Ovary (tissue), 9 donors: ENCODE measurements around the gene PLA1A. TPM values are rescaled to one million over a fixed set of nuclear protein-coding genes. Genes with fewer than 3 reads are reported as not detected.

ENCODE experiments used
- DNase-seq, 5 donors: peaks; one replicate each; pipeline ENCODE4 v3.0.0-alpha.2; 2019 to 2020
- H3K27ac ChIP-seq, 2 donors: fragments of 200-600 bp; one replicate each; pipeline versions ENCODE4 v1.5.1 to v1.8.0; 2019 to 2022
- H3K27me3 ChIP-seq: fragments of 200-600 bp; one replicate; pipeline ENCODE4 v1.8.0; 2022
- H3K36me3 ChIP-seq: fragments of 200-600 bp; sonication (generic); one replicate; pipeline ENCODE4 v1.5.1; 2019
- H3K4me1 ChIP-seq: one replicate; pipeline ENCODE4 v1.8.1; 2013; ENCODE audit warnings: mild to moderate bottlenecking, moderate library complexity; ENCODE audit not compliant: insufficient read depth
- H3K4me3 ChIP-seq: fragments of 200-600 bp; sonication (generic); one replicate; pipeline ENCODE4 v1.5.1; 2017
- H3K9me3 ChIP-seq, 2 donors: fragments of 200-600 bp in 1 of 2; sonication (generic) in 1 of 2; one replicate each; pipeline versions ENCODE4 v1.5.1 to v1.8.1; 2013 to 2019; ENCODE audit warnings: mild to moderate bottlenecking in 1 of 2, moderate library complexity in 1 of 2
- CTCF ChIP-seq, 3 donors: fragments of 450-650 bp in 2 of 3; fragments of 200-600 bp in 1 of 3; IDR thresholded peaks; one replicate each; pipeline versions ENCODE4 v1.5.1 to v1.8.0; 2016 to 2022; ENCODE audit warnings: antibody characterized with exemption in 3 of 3, mild to moderate bottlenecking in 1 of 3
- EP300 ChIP-seq: sonication (generic); formaldehyde crosslinking; IDR thresholded peaks from one replicate; pipeline ENCODE4 v1.6.1; 2017; ENCODE audit warnings: antibody characterized with exemption
- POLR2A ChIP-seq: fragments of 450-650 bp; IDR thresholded peaks from one replicate; pipeline ENCODE4 v1.6.1; 2017; ENCODE audit warnings: antibody characterized with exemption, mild to moderate bottlenecking, moderate library complexity
- WGBS, 3 donors: extraction: QIAGEN DNeasy Blood & Tissue Kit in 1 of 3; methylation state at CpG; one replicate each; pipeline versions ENCODE4 v1.1.5 to v1.1.7; 2013 to 2017; 5-methylcytosine and 5-hydroxymethylcytosine counted together
- intact Hi-C, 4 donors: fragments of 100-400 bp; cut with DNase I; formaldehyde crosslinking; loops; one replicate each; pipeline versions ENCODE4 v1.11.0 to v1.15.1; 2022 to 2023
- polyA plus RNA-seq, 2 donors: library from polyadenylated mRNA; stranded (reverse); fragments of 200-250 nt in 1 of 2; fragments of 350-450 nt in 1 of 2; fragmentation: Illumina TruSeq in 1 of 2; extraction: RNeasy Lipid Tissue Mini Kit (QIAGEN cat#74804) in 1 of 2; gene quantifications; one replicate each; pipeline ENCODE4 v1.2.3, GENCODE V29; 2013 to 2014
- total RNA-seq, 7 donors: library from RNA; depleted of rRNA in 2 of 7; stranded (reverse); fragments of >200 nt in 2 of 7; fragmentation: NEBNext Ultra II Directional in 3 of 7; extraction: Animal tissue kit (Norgen Biotek cat#: 25700) in 3 of 7; gene quantifications; one replicate each; pipeline versions ENCODE4 v1.1.0 to v1.2.4, GENCODE V29; 2016 to 2023
- donor health status: DM: no; HTN: no; CAD: no; lungs with moderate emphysema.
- donor health status: DM: no; HTN: no; CAD: no.
- donor health status: Bipolar disorder and iron deficiency.
- donor health status: DM: yes; HTN: yes; CAD: no.
- donor health status: DM: no; HTN: no; CAD: no.
- donor health status: DM: yes; HTN: yes; CAD: no.

The PLA1A gene
- total and polyA plus RNA-seq, 9 donors: 0.53 to 9.9 (median 1.5) TPM

- Histone ChIP-seq H3K27ac (no peak overlapping the region), H3K4me3 (no peak overlapping the region), H3K27me3 (no peaks in the 10 kb centered on the region), H3K4me1 (peaks cover 3% of the 10 kb centered on the region), H3K36me3 (no peaks in the 10 kb centered on the region), H3K9me3 (no peaks in the 10 kb centered on the region)
- WGBS, 3 donors: 77 to 81% (median 80%) methylated on average over 6 of the region's 6 CpGs
- TF ChIP-seq EP300 (no peak), CTCF (IDR thresholded peaks at IDR 0.05) (no peak), POLR2A (no peak)
- no peak for DNase-seq
- intact Hi-C loops: no loop called here
Observed at GRCh38 chr3:119599558-119600174, 2.0 kb downstream of the PLA1A start.

- DNase-seq: no peak
- Histone ChIP-seq H3K4me3 (no peak overlapping the region), H3K27ac (no peak overlapping the region), H3K27me3 (no peaks in the 10 kb centered on the region), H3K9me3 (no peaks in the 10 kb centered on the region), H3K36me3 (no peaks in the 10 kb centered on the region), H3K4me1 (peaks cover 3% of the 10 kb centered on the region)
- intact Hi-C loops: no loop called here
- TF ChIP-seq EP300 (no peak), POLR2A (no peak), CTCF (IDR thresholded peaks at IDR 0.05) (no peak)
- WGBS, 3 donors: 77 to 79% (median 78%) methylated on average over 5 of the region's 5 CpGs
Observed at GRCh38 chr3:119600732-119601131, 3.0 kb downstream of the PLA1A start.

- TF ChIP-seq POLR2A (no peak), CTCF (IDR thresholded peaks at IDR 0.05) (no peak), EP300 (no peak)
- H3K36me3 ChIP-seq: no peaks in the 10 kb centered on the region
- no peak overlapping the region for H3K27ac ChIP-seq
- intact Hi-C loops: no loop called here
- peaks cover 3% of the 10 kb centered on the region for H3K4me1 ChIP-seq
- no peak overlapping the region for H3K4me3 ChIP-seq
- WGBS, 3 donors: 92 to 95% (median 94%) methylated on average over 3 of the region's 3 CpGs
- no peak for DNase-seq
- no peaks in the 10 kb centered on the region for H3K9me3 ChIP-seq
- H3K27me3 ChIP-seq: no peaks in the 10 kb centered on the region
Observed at GRCh38 chr3:119601154-119601553, 3.5 kb downstream of the PLA1A start.

GRCh38 chr3:119602676-119603075 lies 5.0 kb downstream of the PLA1A start:
- WGBS, 3 donors: 71 to 77% (median 73%) methylated on average over 1 of the region's 1 CpG
- intact Hi-C loops: no loop called here
- no peak for TF ChIP-seq EP300
- no peak for TF ChIP-seq POLR2A
- TF ChIP-seq CTCF (IDR thresholded peaks at IDR 0.05): no peak
- Histone ChIP-seq H3K4me1 (peaks cover 3% of the 10 kb centered on the region), H3K9me3 (no peaks in the 10 kb centered on the region), H3K4me3 (no peak overlapping the region), H3K27ac (no peak overlapping the region), H3K27me3 (no peaks in the 10 kb centered on the region), H3K36me3 (no peaks in the 10 kb centered on the region)
- no peak for DNase-seq
